ENCODE results near the gene PLEKHS1. TPM values are rescaled to one million over a fixed set of nuclear protein-coding genes. Genes with fewer than 3 reads are reported as not detected.
A peak's percentile ranks its signal among the peaks of the same experiment; 100 is the strongest.

PLEKHS1 gene
- total RNA-seq, 6 donors from 2014 or later = 0.14 to 36.7 (median 3.5) TPM

DNA sequence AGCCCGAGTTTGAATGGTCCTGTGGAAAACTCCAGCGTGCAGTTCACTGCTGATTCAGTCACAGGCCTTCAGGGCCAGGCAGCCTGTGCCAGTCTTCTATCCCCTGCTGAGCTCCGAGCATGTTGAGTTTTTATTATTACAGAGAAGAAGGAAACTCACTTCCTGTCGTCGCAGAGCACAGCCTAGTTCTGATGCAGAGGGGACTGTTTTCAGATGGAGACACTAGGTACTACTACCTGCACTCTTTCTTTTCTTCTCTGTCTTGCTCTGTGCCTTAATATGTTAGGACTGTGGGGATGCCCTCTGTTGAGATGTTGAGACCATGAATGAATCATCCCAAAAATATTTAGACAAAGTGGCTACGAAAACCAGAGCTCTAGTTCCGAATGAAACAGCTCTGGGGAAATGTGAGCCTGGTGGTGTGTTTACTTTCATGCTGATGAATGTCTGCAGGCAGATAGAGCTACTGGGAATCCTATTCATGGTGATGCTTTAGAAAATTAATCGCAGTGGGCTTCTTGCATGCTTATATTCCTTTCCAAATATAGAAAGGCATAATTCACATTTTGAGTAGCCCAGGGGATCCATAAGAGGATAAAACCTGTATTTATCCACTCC, 42.2 kb upstream of the PLEKHS1 start:
- ATAC-seq (ENCODE audit: low FRiP score in 2 of 2) (no peak), DNase-seq (no peak)
- no peaks in the 10 kb centered on the region for H3K9me3 ChIP-seq
- no peak overlapping the region for H3K4me3 ChIP-seq
- TF ChIP-seq, protein P1, sequence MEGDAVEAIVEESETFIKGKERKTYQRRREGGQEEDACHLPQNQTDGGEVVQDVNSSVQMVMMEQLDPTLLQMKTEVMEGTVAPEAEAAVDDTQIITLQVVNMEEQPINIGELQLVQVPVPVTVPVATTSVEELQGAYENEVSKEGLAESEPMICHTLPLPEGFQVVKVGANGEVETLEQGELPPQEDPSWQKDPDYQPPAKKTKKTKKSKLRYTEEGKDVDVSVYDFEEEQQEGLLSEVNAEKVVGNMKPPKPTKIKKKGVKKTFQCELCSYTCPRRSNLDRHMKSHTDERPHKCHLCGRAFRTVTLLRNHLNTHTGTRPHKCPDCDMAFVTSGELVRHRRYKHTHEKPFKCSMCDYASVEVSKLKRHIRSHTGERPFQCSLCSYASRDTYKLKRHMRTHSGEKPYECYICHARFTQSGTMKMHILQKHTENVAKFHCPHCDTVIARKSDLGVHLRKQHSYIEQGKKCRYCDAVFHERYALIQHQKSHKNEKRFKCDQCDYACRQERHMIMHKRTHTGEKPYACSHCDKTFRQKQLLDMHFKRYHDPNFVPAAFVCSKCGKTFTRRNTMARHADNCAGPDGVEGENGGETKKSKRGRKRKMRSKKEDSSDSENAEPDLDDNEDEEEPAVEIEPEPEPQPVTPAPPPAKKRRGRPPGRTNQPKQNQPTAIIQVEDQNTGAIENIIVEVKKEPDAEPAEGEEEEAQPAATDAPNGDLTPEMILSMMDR (IDR thresholded peaks at IDR 0.05) = no peak
- peak overlapping the region in 2 of 4 donors; percentile 27 to 39 for H3K27ac ChIP-seq
- 46 to 61% methylated on average over 8 of the region's 8 CpGs for WGBS, 2 donors
- no peaks in the 10 kb centered on the region for H3K27me3 ChIP-seq
- H3K4me1 ChIP-seq = peaks cover 0 to 17% (median 12%) of the 10 kb centered on the region in 4 donors
- peaks cover 0 to 8% (median 4%) of the 10 kb centered on the region in 4 donors for H3K36me3 ChIP-seq

DNA sequence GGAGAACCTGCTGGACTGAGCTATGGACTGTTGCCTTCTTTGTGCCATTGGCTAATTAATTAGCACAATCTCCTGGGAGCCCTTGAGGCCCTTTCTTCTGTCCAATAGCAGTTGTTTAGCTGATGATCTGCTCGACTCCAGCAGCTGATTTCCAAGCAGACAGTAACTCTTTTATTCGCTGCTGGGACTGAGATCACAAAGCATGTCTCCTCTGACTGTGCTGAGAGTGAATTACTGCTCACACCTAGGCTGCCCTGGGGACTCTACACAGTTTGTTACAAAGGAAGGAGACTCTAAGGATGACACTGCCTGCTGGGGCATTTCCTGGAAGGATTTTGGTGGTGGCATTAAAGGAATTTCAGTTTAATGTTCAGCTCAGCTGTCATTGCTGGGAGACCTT, 40.3 kb upstream of the PLEKHS1 start:
- WGBS, 2 donors = 77 to 86% methylated on average over 2 of the region's 2 CpGs

DNA sequence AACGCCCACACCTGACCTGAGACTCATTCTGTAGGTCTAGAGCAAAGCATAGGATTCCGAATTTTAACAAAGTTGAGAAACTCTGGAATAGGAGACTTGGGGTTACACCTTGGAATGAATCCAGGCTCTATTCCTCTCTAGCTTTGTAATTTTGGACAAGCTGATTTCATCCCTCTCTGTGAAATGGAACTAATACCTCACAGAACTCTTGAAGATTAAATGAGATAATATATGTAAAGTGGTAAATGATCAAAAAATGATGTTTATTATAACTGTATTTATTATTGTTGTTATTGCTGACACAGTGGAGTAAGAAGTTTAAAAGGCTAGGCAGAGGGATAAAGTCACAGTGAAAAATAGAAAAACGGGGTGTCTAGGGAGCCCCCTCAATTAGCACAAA, 39.5 kb upstream of the PLEKHS1 start:
- H3K4me3 ChIP-seq = no peak overlapping the region
- no peak for TF ChIP-seq POLR2AphosphoS5 (IDR thresholded peaks at IDR 0.05)
- TF ChIP-seq, protein P1 (IDR thresholded peaks at IDR 0.05) = no peak
- TF ChIP-seq EP300 (IDR thresholded peaks at IDR 0.05) = no peak
- TF ChIP-seq POLR2A (IDR thresholded peaks at IDR 0.05) = no peak
- no peaks in the 10 kb centered on the region for H3K9me3 ChIP-seq
- WGBS, 2 donors = 95 to 98% methylated on average over 3 of the region's 3 CpGs
- peaks cover 0 to 12% (median 8%) of the 10 kb centered on the region in 4 donors for H3K4me1 ChIP-seq
- no peak for DNase-seq
- ATAC-seq (ENCODE audit: low FRiP score in 2 of 2) = no peak
- H3K27ac ChIP-seq = no peak overlapping the region
- H3K27me3 ChIP-seq = no peaks in the 10 kb centered on the region
- peaks cover 0 to 16% (median 4%) of the 10 kb centered on the region in 4 donors for H3K36me3 ChIP-seq

More for the DNA sequence above, 40.3 kb upstream of the PLEKHS1 start:
- Histone ChIP-seq H3K27ac (no peak overlapping the region), H3K27me3 (no peaks in the 10 kb centered on the region), H3K9me3 (no peaks in the 10 kb centered on the region), H3K4me1 (peaks cover 0 to 16% (median 8%) of the 10 kb centered on the region in 4 donors), H3K36me3 (peaks cover 0 to 16% (median 4%) of the 10 kb centered on the region in 4 donors), H3K4me3 (no peak overlapping the region)
- ATAC-seq (ENCODE audit: low FRiP score in 2 of 2) = no peak
- no peak for DNase-seq
- TF ChIP-seq, protein P1 (IDR thresholded peaks at IDR 0.05) = no peak
- TF ChIP-seq EP300 (IDR thresholded peaks at IDR 0.05) = no peak
- TF ChIP-seq POLR2A (IDR thresholded peaks at IDR 0.05) = no peak
- TF ChIP-seq POLR2AphosphoS5 (IDR thresholded peaks at IDR 0.05) = no peak

DNA sequence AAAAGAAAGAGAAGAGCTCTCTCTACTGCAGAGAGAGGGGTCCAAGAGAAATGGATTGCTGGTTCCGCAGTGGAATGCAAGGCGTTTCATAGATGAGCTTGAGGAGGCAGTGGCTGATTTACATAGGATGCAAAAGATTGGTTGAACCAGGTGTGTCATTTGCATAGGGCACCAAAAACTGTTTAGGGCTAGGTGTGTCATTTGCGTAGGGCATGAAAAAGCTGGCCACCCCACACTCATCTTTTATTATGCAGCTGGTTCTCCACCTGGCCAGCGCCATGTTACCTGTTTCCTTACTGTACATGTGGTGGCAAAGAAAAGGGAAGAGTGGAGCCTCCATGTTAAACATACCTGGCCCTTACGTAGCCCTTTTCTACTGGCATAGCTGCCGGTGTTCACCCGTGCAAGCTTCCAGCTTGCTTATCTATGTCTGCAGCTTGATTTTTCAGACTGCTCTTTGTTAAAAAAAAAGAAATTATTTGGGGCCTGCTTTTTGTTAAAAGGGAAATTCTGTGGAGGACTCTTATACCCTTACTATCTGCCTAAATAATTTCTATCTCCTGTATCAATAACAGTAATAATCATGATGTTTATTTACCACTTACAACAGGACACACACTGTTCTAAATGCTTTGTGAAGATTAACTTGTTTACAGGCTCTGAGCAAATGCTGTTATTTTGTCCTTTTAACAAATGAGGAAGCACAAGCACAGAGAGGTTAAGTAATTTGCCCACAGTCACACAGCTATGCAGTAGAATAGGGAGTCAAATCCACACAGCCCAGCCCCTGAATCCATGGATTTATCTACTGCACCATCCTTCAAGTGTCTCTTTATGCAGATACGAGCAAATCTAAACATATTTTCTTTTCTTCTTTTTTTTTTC, 38.5 kb upstream of the PLEKHS1 start:
- DNase-seq = no peak
- peaks cover 0 to 20% (median 5%) of the 10 kb centered on the region in 4 donors for H3K36me3 ChIP-seq
- no peaks in the 10 kb centered on the region for H3K27me3 ChIP-seq
- no peak for ATAC-seq (ENCODE audit: low FRiP score in 2 of 2)
- TF ChIP-seq EP300 (IDR thresholded peaks at IDR 0.05) (no peak), POLR2AphosphoS5 (IDR thresholded peaks at IDR 0.05) (no peak), POLR2A (IDR thresholded peaks at IDR 0.05) (no peak)
- TF ChIP-seq, protein P1 (IDR thresholded peaks at IDR 0.05) = no peak
- H3K9me3 ChIP-seq = no peaks in the 10 kb centered on the region
- no peak overlapping the region for H3K4me3 ChIP-seq
- H3K27ac ChIP-seq = no peak overlapping the region
- peaks cover 0 to 12% (median 8%) of the 10 kb centered on the region in 4 donors for H3K4me1 ChIP-seq
- 77 to 79% methylated on average over 8 of the region's 8 CpGs for WGBS, 2 donors
